Trophoblast cell (in vitro differentiated cells and primary cell): Measurements from ENCODE around the gene HEXD.
"Not testable (repeated sequence)": the region's sequence is repeated elsewhere in the genome, so short reads cannot be mapped to it uniquely, and the experiment has no call there.

Experiments
- DNase-seq, 2 donors: peaks; one replicate each; pipeline ENCODE4 v3.0.0-alpha.2; 2016
- H2AFZ ChIP-seq: 2 replicates; pipeline ENCODE4 v1.6.1; 2013; ENCODE audit warnings: low read length, moderate library complexity, mild to moderate bottlenecking; ENCODE audit not compliant: insufficient read depth, poor library complexity
- H2AK5ac ChIP-seq: 2 replicates; pipeline ENCODE4 v1.6.1; 2013; ENCODE audit warnings: mild to moderate bottlenecking, low read length
- H2BK120ac ChIP-seq: 2 replicates; pipeline ENCODE4 v1.6.1; 2013; ENCODE audit warnings: low read length, mild to moderate bottlenecking, moderate library complexity; ENCODE audit not compliant: insufficient read depth, poor library complexity
- H2BK12ac ChIP-seq: 2 replicates; pipeline ENCODE4 v1.6.1; 2013; ENCODE audit warnings: mild to moderate bottlenecking, low read length, moderate library complexity
- H2BK5ac ChIP-seq: 2 replicates; pipeline ENCODE4 v1.6.1; 2013; ENCODE audit warnings: low read length, low read depth, moderate library complexity, mild to moderate bottlenecking; ENCODE audit not compliant: poor library complexity
- H3K14ac ChIP-seq: 2 replicates; pipeline ENCODE4 v1.6.1; 2013; ENCODE audit warnings: mild to moderate bottlenecking, low read length
- H3K18ac ChIP-seq: 2 replicates; pipeline ENCODE4 v1.6.1; 2013; ENCODE audit warnings: mild to moderate bottlenecking, low read length
- H3K23ac ChIP-seq: 2 replicates; pipeline ENCODE4 v1.6.1; 2013; ENCODE audit warnings: low read length
- H3K27ac ChIP-seq: 2 replicates; pipeline ENCODE4 v1.5.1; 2013; ENCODE audit warnings: low read depth, mild to moderate bottlenecking, inconsistent platforms, low read length, moderate library complexity
- H3K27me3 ChIP-seq: 2 replicates; pipeline ENCODE4 v1.6.1; 2013; ENCODE audit warnings: inconsistent platforms, mild to moderate bottlenecking, low read length, moderate library complexity; ENCODE audit not compliant: insufficient read depth
- H3K36me3 ChIP-seq, 2 experiments: 1 replicate in 1 of 2; 2 replicates in 1 of 2; pipeline ENCODE4 v1.6.1; 2013; ENCODE audit warnings: low read length in 2 of 2, mild to moderate bottlenecking in 2 of 2, moderate library complexity in 1 of 2; ENCODE audit not compliant: insufficient read depth in 2 of 2, control insufficient read depth in 1 of 2
- H3K4ac ChIP-seq: 2 replicates; pipeline ENCODE4 v1.6.1; 2013; ENCODE audit warnings: low read depth, mild to moderate bottlenecking, low read length, moderate library complexity
- H3K4me1 ChIP-seq, 2 experiments: 1 replicate in 1 of 2; 2 replicates in 1 of 2; pipeline ENCODE4 v1.6.1; 2013; ENCODE audit warnings: low read length in 2 of 2, mild to moderate bottlenecking in 2 of 2, moderate library complexity in 1 of 2; ENCODE audit not compliant: insufficient read depth in 2 of 2, control insufficient read depth in 1 of 2
- H3K4me2 ChIP-seq: 2 replicates; pipeline ENCODE4 v1.6.1; 2013; ENCODE audit warnings: inconsistent platforms, mild to moderate bottlenecking, low read length, moderate library complexity
- H3K4me3 ChIP-seq: 2 replicates; pipeline ENCODE4 v1.5.1; 2013; ENCODE audit warnings: mild to moderate bottlenecking, low read depth, low read length, inconsistent platforms
- H3K79me1 ChIP-seq: one replicate; pipeline ENCODE4 v1.6.1; 2013; ENCODE audit warnings: low read length
- H3K79me2 ChIP-seq: 2 replicates; pipeline ENCODE4 v1.6.1; 2013; ENCODE audit warnings: low read length, mild to moderate bottlenecking; ENCODE audit not compliant: control insufficient read depth, insufficient read depth, poor library complexity
- H3K9ac ChIP-seq: 2 replicates; pipeline ENCODE4 v1.6.1; 2013; ENCODE audit warnings: mild to moderate bottlenecking, low read length
- H3K9me3 ChIP-seq: 2 replicates; pipeline ENCODE4 v1.6.1; 2013; ENCODE audit warnings: low read depth, mild to moderate bottlenecking, control low read depth, inconsistent platforms, low read length; ENCODE audit not compliant: insufficient read depth
- H4K12ac ChIP-seq: 2 replicates; pipeline ENCODE4 v1.6.1; 2013; ENCODE audit warnings: low read depth, mild to moderate bottlenecking, low read length, moderate library complexity
- H4K8ac ChIP-seq: 2 replicates; pipeline ENCODE4 v1.6.1; 2013; ENCODE audit warnings: low read depth, mild to moderate bottlenecking, low read length, moderate library complexity
- H4K91ac ChIP-seq: one replicate; pipeline ENCODE4 v1.6.1; 2013; ENCODE audit warnings: low read depth, mild to moderate bottlenecking, low read length, moderate library complexity
- WGBS: extraction: QIAGEN DNeasy Blood & Tissue Kit; methylation state at CpG from one replicate; pipeline ENCODE4 v1.1.7; 2013; ENCODE audit warnings: missing lambda C conversion rate; ENCODE audit not compliant: insufficient read length, insufficient coverage; ENCODE audit errors: extremely low coverage; 5-methylcytosine and 5-hydroxymethylcytosine counted together

HEXD gene

GRCh38 chr17:82450357-82451106 lies 32.4 kb downstream of the HEXD start, which contains the start of gene CYBC1:
Gene CYBC1, minus strand, starts transcription at chr17:82450752. Its CDS starts 1,498 bp downstream, at chr17:82449254.
- Histone ChIP-seq H3K23ac (no peak within 1 kb of the TSS), H2AK5ac (peak within 1 kb of the TSS; percentile 60), H3K36me3 (peaks cover 10 to 14% of the 10 kb centered on the region in 2 experiments), H3K4me3 (peak within 1 kb of the TSS; percentile 89), H3K14ac (peak within 1 kb of the TSS; percentile 97), H3K9me3 (no peaks in the 10 kb centered on the region), H2BK12ac (no peak within 1 kb of the TSS), H3K18ac (peak within 1 kb of the TSS; percentile 97), H3K4me1 (peaks cover 8 to 14% of the 10 kb centered on the region in 2 experiments), H4K12ac (peak within 1 kb of the TSS; percentile 95), H3K4ac (peak within 1 kb of the TSS; percentile 87), H2BK5ac (peak within 1 kb of the TSS; percentile 32), H3K79me2 (peaks cover 4% of the 10 kb centered on the region), H2AFZ (peak within 1 kb of the TSS; percentile 95), H3K27ac (peak within 1 kb of the TSS; percentile 58), H2BK120ac (peak within 1 kb of the TSS; percentile 86), H3K79me1 (peaks cover 5% of the 10 kb centered on the region), H3K9ac (peak within 1 kb of the TSS; percentile 89), H3K27me3 (no peaks in the 10 kb centered on the region), H3K4me2 (peak within 1 kb of the TSS; percentile 95), H4K91ac (peak within 1 kb of the TSS; percentile 84), H4K8ac (peak within 1 kb of the TSS; percentile 99)
- no CpG with 5 or more reads among the region's 91 CpGs for WGBS
- peak; percentile 95 to 98 for DNase-seq

DNA sequence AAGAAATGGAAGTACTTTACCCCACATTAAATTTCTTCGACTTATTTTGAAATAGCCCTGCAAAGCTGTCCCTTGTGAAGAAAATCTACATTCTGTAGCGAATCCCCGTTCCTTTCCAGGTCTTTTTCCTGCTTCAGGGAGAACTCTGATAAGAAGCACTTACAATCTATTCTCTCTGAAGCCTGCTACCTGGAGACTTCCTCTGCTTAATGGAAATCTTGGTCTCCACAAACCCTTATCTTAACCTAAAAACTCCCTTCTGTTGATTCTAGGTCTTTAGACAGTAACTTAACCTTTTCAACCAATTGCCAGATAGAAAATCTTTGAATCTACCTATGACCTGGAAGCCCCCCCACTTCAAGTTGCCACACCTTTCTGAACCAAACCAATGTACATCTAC lies 34.0 kb downstream of the HEXD start:
- no peak overlapping the region for H3K9ac ChIP-seq
- H3K18ac ChIP-seq = no peak overlapping the region
- H2AFZ ChIP-seq = no peak overlapping the region
- no peak overlapping the region for H3K4me2 ChIP-seq
- no peak for DNase-seq
- peaks cover 5% of the 10 kb centered on the region for H3K79me1 ChIP-seq
- H3K27ac ChIP-seq = no peak overlapping the region
- WGBS = no CpG with 5 or more reads among the region's 3 CpGs
- H2BK5ac ChIP-seq = no peak overlapping the region
- H3K23ac ChIP-seq = no peak overlapping the region
- no peak overlapping the region for H2BK120ac ChIP-seq
- H2BK12ac ChIP-seq = no peak overlapping the region
- H3K79me2 ChIP-seq = peaks cover 4% of the 10 kb centered on the region
- no peak overlapping the region for H4K91ac ChIP-seq
- no peak overlapping the region for H4K8ac ChIP-seq
- peaks cover 2 to 5% of the 10 kb centered on the region in 2 experiments for H3K36me3 ChIP-seq
- no peak overlapping the region for H4K12ac ChIP-seq
- H2AK5ac ChIP-seq = no peak overlapping the region
- H3K4me1 ChIP-seq = peaks cover 8 to 12% of the 10 kb centered on the region in 2 experiments
- no peak overlapping the region for H3K4me3 ChIP-seq
- no peak overlapping the region for H3K14ac ChIP-seq
- no peak overlapping the region for H3K4ac ChIP-seq
- H3K27me3 ChIP-seq = no peaks in the 10 kb centered on the region
- no peaks in the 10 kb centered on the region for H3K9me3 ChIP-seq

GRCh38 chr17:82453151-82453550 lies 35.0 kb downstream of the HEXD start:
- H3K9ac ChIP-seq, H4K91ac ChIP-seq, H3K4ac ChIP-seq, H2BK5ac ChIP-seq, H2BK12ac ChIP-seq, H3K27ac ChIP-seq, H3K18ac ChIP-seq, DNase-seq, H3K9me3 ChIP-seq, H2AK5ac ChIP-seq, H3K23ac ChIP-seq, H3K79me2 ChIP-seq, H3K36me3 ChIP-seq, H3K4me2 ChIP-seq, H2AFZ ChIP-seq, H3K79me1 ChIP-seq, H4K8ac ChIP-seq, H3K14ac ChIP-seq, H3K27me3 ChIP-seq, H3K4me3 ChIP-seq, H4K12ac ChIP-seq, H2BK120ac ChIP-seq: not testable (repeated sequence)
- H3K4me1 ChIP-seq = peaks cover 10 to 15% of the 10 kb centered on the region in 2 experiments
- WGBS = no CpG with 5 or more reads among the region's 7 CpGs

- not testable (repeated sequence) for H3K9ac ChIP-seq, H3K4me3 ChIP-seq, H2BK12ac ChIP-seq, H3K79me1 ChIP-seq, H3K4ac ChIP-seq, H2BK120ac ChIP-seq, H3K18ac ChIP-seq, DNase-seq, H3K36me3 ChIP-seq, H3K4me2 ChIP-seq, H4K8ac ChIP-seq, H3K23ac ChIP-seq, H2BK5ac ChIP-seq, H3K9me3 ChIP-seq, H3K79me2 ChIP-seq, H3K27me3 ChIP-seq, H4K91ac ChIP-seq, H2AFZ ChIP-seq, H3K27ac ChIP-seq, H2AK5ac ChIP-seq, H3K14ac ChIP-seq, H4K12ac ChIP-seq
- WGBS = no CpG with 5 or more reads among the region's 21 CpGs
- H3K4me1 ChIP-seq = peaks cover 10 to 15% of the 10 kb centered on the region in 2 experiments
Observed at GRCh38 chr17:82453706-82454105, 35.6 kb downstream of the HEXD start.
